ENCODE results near the gene OSGEP.

DNA sequence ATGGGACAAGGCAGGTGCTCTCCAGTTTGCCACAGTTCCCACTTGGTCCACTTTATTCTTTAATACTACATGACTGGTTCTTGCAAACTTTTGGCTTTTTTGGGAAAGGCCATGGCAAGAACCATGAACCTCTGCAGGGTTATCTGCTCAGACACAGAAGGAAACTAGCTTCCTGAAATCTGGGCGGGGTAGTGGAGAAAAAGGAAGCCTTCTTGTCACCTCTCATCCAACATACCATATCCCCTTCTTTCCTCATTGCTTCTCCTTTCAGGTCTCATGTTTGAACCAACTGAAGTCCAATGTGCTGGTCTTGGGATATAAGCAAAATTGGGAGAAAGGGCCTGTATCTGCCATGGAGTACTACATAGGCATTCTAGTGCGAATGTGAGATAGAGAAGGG is 13.2 kb downstream of the OSGEP start:
- TF ChIP-seq POLR2A (IDR thresholded peaks at IDR 0.05), result no peak
- no peak for TF ChIP-seq POLR2AphosphoS5 (IDR thresholded peaks at IDR 0.05; ENCODE audit: insufficient read depth in 1 of 2, low read depth in 1 of 2)
